Sciatic nerve (tissue), 2 donors: ENCODE data around the gene LSM4. TPM values are rescaled to one million over a fixed set of nuclear protein-coding genes. Genes with fewer than 3 reads are reported as not detected.

Experiments
- ATAC-seq: fragments of 200-7000 bp; cut with Tn5 transposase; one replicate; pipeline ENCODE4 v1.9.1; 2020; ENCODE audit warnings: mild to moderate bottlenecking, moderate library complexity
- DNase-seq: peaks from one replicate; pipeline ENCODE4 v3.0.0-alpha.2; 2020; ENCODE audit warnings: low spot score
- intact Hi-C: fragments of 100-400 bp; cut with DNase I; formaldehyde crosslinking; loops from one replicate; pipeline ENCODE4 v1.14.2; 2022
- total RNA-seq: library from RNA; stranded (reverse); fragmentation: NEBNext Ultra II Directional; extraction: Animal tissue kit (Norgen Biotek cat#: 25700); gene quantifications from one replicate; pipeline ENCODE4 v1.2.1, GENCODE V29; 2021
- donor health status: DM: no; HTN: no; CAD: no.
- donor health status: DM: no; HTN: no; CAD: no.

LSM4 gene
- total RNA-seq, 1 donor from 2014 or later = 45.7 TPM

DNA sequence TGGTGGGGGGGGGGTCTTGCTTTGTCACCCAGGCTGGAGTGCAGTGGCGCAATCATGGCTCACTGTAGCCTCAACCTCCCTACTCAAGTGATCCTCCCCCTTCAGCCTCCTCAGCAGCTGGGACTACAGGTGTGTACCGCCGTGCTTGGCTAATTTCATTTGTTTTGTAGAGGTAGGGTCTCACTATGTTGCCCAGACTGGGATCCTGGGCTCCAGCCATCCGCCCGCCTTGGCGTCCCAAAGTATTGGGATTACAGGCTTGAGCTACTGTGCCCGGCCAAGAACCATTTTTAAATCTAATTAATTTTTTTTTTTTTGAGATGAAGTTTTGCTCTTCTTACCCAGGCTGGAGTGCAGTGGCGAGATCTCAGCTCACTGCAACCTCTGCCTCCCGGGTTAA, 23.2 kb downstream of the LSM4 start:
- ATAC-seq = no peak
- intact Hi-C loops = no loop called here
- DNase-seq = no peak

DNA sequence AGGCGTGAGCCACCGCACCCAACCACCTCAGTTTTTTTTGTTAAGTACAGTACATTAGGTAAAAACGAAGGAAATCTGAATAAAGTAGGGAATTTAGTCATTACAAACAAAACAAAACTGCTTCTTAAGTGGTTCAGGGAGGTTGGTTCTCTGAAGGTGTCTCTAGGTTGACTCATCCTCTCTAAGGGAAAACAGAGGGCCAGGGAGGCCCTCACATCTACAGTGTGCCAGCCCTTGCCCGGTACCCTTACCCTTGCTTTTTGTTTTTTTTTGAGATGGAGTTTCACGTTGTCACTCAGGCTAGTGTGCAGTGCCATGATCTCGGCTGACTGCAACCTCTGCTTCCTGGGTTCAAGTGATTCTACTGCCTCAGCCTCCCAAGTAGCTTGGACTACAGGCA, 24.3 kb downstream of the LSM4 start:
- DNase-seq (no peak), ATAC-seq (no peak)
- intact Hi-C loops = no loop called here

DNA sequence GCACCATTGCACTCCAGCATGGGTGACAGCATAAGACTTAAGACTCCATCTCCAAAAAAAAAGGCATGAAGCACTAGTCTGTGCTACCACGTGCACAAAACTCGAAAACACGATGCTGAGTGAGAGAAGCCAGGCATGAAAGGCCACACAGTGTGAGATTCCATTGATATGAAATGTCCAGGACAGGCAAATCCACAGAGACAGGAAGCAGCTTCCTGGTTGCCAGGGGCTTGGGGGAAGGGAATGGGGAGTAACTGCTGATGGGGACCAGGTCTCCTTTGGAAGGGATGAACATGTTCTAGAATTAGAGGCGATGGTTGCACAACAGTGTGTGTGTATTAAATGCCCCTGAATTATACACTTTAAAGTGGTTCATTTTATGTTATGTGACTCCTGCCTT, 25.6 kb downstream of the LSM4 start:
- intact Hi-C loops = no loop called here
- ATAC-seq = no peak
- DNase-seq = no peak

DNA sequence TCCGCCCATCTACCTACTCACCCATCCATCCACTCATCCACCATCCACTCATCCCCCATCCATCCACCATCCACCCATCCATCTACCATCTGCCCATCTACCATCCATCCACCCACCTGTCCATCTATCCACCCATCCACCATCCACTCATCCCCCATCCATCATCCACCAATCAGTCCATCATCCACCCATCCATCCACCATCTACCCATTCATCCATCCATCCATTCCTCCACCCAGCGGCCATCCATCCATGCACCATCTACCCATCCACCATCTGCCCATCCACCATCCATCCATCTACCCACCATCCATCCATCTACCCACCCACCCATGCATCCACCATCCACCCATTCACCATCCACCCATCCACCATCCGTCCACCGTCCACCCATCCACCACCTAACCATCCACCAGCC, 27.8 kb downstream of the LSM4 start:
- DNase-seq = no peak
- ATAC-seq = no peak
- intact Hi-C loops = no loop called here

DNA sequence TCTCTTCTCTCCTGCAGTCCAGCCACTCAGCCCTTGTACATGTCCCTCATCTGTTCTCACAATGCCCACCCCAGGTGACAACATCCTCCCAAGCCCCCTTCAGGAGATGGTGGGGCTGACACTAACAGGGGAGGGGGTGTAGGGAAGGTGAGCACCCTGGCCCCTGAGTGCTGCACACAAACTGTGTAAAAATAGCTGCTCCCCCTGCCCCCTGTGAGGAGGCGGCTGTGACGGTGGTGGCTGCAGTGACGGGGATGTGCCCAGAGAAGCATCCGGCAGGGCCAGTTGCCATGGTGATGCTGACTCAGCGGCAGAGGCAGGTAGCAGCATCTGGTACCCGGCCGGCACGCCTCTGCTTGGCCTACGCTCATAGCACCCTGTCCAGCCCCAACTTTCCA, 28.4 kb downstream of the LSM4 start:
- ATAC-seq (no peak), DNase-seq (no peak)
- intact Hi-C loops = no loop called here

DNA sequence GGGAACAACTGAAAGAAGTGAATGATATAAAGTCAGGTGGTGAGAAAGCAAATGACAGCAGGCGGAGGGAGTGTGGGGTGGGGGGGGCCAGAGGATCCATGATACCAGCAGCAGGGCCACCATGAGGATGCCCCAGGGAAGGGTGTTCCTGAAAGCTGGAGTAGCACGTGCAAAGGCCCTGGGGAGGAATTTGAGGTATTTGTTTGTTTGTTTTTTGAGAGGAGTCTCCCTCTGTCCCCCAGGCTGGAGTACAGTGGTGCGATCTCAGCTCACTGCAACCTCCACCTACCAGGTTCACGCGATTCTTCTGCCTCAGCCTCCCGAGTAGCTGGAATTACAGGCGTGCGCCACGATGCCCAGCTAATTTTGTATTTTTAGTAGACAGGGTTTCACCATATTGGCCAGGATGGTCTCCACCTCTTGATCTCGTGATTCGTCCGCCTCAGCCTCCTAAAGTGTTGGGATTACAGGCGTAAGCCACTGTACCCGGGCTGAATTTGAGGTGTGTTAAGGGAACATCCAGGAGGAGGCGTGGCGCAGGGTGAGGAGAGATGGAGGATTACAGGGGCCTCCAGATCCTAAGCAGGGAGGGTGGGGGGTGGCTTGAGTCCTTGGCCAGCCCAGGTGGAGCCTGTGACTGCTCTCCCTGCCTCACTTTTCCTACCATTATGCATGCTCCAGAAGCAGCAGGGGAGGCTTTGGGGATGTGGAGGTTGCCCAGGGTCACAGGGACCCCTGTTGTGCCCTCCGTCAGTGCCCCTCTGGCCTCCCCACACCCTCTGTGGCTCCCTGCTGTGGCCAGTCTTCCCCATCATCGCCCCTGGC, 29.0 kb downstream of the LSM4 start:
- DNase-seq (no peak), ATAC-seq (peak; percentile 0)
- intact Hi-C loops = no loop called here

DNA sequence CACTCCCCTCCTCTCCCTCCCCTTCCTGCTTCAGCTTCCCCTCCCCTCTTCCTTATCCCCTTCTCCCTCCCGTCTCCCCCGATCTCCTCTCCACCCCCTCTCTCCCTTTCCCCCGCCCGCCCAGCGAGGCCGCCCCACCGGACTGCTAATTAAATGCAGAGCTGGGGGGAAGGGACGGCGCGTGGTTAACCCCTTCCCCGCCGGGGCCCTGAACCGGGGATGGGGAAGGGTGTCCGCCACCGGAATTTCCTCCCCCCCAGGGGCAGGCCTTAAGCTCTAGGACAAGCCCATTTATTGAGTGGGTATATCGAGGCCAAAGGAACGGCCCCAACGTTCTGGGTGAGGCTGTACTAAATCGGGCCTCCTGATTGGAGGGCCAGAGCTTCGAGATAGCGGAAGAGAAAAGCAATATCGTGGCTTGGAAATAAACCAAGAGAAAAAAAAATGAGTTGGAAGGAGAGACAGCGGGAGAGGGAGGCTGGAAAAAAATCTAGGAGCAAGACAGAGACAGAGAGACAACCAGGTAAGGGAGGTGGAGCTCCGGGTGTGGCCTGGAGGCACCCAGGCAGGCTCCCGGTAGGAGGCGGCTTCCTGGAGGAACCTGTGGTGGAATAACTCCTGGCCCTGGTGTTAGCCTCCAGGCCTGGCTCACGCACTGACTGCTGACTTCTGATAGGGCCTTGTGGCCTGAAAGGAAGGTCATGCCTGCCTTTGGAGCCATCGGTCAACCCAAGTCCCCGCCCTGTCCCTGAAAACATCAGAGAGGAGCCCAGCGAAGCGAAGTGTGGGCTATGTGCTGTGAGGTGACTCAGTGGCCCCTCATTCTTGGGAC, 29.9 kb downstream of the LSM4 start:
- ATAC-seq (peak; percentile 75), DNase-seq (peak; percentile 95)
- intact Hi-C loops = no loop called here

DNA sequence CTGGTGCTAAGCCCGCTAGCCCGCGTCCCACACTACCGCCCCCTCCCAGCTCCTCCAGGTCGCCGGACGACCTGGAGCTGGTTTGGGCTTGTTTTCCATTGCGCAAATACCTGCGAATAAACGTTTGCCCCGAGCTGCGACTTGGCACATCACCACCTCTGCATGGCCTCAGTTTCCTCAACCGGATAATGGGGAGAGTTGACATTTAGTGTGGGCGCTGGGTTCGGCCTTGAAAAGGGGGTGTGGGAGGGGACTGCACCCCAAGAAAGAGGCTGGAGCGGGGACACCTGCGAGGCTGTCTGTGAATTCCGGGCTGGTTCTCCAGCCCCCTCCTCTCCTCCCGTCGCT, 30.4 kb downstream of the LSM4 start:
- intact Hi-C loops = no loop called here
- DNase-seq (no peak), ATAC-seq (no peak)

DNA sequence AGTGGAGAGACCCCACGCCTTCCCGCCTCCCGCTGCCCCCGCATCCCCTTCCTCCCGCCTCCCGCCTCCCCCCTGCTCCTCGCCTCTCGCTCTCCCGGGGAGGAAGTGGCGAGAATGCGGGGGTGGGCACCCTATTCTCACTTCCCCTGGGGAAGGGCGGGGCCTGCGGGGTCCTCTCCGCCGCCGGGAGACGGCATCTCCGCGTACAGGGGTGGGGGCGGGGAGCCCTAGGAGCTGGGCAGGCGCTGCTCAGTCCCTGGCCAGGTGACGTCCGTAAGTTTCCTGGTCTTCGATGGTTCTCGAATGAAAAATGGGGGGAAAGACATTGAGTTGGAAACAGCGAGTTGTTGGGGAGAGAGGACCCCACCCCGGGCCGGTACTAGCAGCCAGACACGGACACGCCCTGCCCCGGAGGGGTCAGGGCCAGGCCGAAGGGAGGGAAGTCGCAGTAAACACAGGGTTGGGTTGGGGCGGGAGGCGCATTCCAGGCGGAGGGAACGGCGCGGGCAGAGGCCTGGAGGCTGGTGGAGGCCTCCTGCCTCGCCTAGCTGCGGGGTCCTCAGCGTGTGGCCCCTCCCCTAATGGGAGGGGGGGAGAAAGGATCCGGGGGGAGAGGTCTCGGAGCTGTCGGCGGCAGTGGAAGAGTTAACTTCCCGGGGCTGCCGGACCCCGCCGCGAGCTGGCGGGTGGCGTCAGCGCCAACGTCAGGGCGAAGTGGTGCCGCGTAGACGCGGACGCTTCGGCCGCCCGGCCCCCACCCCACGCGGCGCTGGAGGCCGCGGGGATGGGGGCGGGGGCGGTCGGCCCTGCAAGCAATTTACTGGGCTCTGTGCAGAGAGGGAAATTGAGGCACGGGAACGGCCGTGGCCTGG, 31.1 kb downstream of the LSM4 start:
- DNase-seq = peak; percentile 93
- peak; percentile 80 for ATAC-seq
- intact Hi-C loops = no loop called here

DNA sequence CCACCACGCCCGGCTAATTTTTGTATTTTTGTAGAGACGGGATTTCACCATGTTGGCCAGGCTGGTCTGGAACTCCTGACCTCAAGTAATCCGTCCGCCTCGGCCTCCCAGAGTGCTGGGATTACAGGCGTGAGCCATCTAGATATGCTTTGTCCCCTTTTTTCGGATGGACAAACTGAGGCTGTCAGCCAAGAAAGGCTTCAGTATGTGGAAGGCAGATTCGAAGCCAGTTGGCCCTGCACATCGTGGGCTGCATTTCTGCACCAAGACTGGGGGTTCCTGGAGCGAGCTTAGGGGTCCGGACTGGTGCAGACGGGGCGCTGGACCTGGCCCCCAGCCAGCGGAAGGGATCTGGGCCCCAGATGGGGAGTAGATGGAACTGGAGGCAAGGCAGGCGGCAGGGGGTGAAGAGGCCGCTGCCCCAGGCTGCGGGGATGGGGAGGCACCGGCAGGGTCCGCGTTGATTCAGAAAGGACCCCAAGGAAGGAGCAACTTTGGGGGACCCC, 31.8 kb downstream of the LSM4 start:
- peak; percentile 81 for DNase-seq
- peak; percentile 0 for ATAC-seq
- intact Hi-C loops = no loop called here

DNA sequence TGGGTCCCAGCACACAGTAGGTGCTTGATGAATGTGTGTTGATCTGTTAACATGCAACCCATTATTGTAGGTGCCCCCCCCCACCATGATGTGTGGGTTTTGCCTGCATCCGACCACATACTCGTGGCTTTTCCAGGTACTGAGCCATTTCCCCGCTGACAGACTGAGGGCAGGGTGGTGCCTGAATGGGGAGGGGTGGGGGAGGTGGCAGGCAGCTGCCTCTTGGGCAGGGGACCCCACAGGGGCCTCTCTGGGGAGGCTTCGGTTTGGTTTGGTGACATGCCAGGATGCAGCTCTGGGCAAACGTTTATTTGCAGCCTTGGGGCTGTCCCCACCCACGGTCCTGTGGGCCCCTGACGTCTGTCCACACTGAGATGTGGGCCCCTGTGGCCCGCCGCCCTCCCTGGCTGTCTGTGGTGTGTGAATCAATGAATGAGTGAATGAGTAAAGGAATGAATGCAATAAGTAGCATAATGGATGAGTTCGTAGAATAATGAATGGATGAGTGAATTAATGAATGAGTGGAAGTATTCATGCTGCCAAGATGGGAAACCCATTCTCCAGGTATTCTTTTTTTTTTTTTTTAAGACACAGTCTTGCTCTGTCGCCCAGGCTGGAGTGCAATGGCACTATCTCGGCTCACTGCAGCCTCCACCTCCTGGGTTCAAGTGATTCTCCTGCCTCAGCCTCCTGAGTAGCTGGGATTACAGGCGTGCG, 32.4 kb downstream of the LSM4 start:
- ATAC-seq (no peak), DNase-seq (peak; percentile 74)
- intact Hi-C loops = no loop called here

DNA sequence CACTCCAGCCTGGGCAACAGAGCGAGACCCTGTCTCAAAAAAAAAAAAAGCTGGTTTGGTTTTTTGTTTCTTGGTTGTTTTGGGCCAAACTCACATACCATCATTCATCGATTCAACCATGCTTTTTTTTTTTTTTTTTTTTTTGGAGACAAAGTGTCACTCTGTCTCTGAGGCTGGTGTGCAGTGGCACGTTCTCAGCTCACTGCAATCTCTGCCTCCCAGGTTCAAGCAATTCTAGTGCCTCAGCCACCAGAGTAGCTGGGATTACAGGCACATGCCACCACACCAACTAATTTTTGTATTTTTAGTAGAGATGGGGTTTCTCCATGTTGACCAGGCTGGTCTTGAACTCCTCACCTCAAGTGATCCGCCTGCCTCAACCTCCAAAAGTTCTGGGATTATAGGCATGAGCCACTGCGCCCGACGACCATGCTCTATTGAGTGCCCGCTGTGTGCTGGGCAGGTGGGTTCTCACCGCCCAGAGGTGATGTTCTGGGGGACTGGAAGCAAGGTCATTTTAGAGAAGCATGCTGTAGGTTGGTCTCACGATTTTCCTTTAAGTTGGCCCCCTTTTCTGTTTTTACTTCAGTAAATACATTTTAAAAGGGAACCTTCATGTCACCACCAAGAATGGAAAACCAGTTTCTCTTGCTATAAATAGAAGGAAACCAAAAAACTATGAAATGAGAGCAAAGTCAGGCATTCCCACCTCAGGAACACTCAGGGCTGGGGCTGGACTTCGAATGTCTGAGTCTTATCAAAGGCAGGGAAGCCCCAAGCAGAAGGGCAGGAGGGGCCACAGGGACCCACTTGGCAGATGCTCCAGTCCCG, 33.2 kb downstream of the LSM4 start:
- intact Hi-C loops = no loop called here

DNA sequence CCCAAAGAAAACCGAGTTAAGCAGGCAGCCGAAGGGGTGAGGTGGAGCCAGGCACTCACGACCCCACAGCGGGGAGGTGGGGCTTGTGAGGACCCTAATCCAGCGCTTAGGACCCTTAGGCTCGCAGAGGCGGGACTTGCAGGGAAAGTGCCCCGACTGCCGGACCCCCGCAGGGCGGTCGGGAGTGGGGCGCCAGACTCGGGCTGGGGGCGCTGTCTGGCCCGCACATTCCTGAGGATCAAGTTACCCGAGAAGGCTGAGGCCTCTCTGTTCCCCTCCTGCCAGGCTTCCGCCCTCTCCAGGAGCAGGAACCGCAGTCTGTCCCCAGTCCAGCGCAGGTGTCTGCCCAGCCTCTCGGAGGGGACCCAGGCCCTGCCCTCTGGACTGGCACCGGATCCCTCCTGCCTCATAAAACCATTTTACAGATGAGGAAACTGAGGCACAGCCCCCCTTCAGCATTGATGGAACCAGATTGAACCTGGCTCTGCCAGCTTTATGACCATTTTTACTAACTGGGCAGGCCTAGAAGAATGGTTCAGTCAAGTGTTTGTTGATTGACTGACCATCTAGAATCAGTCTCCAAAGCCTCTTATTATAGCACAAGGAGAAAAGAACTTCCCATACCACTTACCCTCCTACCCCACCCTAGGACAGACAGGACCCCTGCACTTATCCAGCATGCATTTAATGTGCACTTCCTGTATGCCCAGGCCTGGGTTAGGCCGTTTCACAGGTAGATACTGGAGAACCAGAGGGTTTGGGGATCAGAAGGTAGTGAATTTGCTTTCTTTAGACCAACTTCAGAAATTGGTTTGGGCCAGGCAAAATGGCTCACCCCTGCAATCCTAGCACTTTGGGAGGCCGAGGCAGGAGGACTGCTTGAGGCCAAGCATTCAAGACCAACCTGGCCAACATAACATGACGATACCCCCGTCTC, 34.8 kb downstream of the LSM4 start:
- intact Hi-C loops = no loop called here
- ATAC-seq (no peak), DNase-seq (no peak)

More for the DNA sequence above, 33.2 kb downstream of the LSM4 start:
- no peak for ATAC-seq
- no peak for DNase-seq

DNA sequence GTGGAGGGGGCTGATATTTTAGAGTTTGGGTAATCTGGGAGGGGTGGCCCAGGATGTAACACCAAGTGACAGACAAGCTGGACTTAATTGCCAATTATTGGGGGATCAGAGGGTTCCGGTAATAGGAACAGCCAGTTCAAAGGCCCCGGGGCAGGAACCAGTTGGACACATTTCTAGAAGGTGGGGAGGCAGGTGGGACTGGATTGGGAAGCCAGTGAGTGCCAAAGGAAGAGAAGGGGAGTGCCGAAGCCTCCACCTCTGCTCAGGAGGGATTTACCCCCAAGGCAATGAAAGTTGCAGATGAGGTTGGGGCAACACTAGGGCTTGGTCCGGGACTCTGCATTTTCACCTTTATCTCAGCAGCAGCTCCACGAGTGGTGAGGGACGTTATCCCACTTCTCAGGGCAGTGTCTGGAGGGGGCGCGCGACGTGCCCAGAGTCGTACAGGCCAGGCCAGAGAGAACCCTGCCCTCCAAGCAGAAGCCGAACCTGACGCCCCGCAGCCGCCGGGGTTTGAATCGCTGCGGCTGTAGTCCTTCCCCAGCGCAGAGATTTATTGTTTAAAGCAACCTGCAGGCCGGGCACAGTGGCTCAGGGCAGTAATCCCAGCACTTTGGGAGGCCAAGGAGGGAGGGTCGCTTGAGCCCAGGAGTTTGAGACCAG, 35.8 kb downstream of the LSM4 start:
- intact Hi-C loops = no loop called here
- no peak for DNase-seq

DNA sequence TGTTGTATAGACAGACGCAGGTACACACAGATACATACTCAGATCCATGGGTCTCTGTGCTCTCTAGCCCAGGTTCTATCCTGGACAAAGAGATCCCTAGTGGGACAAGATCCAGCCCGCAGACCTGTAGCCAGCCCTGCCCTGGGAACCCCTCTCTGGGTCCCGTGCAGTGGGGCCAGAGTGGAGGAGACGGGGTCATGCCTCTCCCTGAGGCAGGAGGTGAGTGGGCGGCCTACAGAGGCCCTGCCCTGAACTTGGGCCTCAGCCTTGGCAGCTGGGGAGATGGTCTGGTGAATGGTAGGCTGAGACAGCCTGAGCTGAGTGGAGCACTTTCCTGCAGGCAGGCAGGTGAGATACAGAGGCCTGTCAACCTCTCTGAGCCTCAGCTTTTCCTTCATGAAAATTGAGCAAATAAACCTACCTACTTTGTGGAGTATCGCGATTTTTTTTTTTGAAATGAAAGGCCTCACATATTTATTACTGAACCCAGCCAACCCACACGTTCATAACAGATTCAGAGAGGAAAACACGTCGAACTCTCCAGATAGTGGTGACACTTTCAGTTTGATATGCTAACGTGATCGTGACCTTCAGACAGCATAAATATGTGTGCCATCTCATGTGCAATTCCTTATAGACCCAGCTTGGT, 38.0 kb downstream of the LSM4 start:
- intact Hi-C loops = no loop called here
- ATAC-seq = no peak
- no peak for DNase-seq

More for the DNA sequence above, 35.8 kb downstream of the LSM4 start:
- no peak for ATAC-seq

DNA sequence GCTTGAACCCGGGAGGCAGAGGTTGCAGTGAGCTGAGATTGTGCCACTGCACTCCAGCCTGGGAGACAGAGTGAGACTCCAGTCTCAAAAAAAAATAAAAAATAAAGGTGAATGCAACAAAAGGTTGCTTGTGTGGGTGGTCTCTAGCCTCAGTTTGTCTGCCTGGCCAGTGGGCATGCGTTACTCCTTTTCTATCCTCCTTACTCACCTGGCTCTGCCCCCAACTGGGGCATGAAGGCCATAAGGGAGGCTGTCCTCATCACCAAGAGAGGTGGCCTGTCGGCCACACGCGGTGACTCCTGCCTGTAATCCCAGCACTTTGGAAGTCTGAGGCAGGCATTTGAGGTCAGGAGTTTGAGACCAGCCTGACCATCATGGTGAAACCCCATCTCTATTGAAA, 39.5 kb downstream of the LSM4 start:
- intact Hi-C loops = no loop called here
- ATAC-seq (no peak), DNase-seq (no peak)
